Osteoblast (primary cell): ENCODE results near the gene ARFGEF2. TPM values are rescaled to one million over a fixed set of nuclear protein-coding genes. Genes with fewer than 3 reads are reported as not detected.

ENCODE experiments used
- DNase-seq: peaks from one replicate; pipeline ENCODE4 v3.0.0; 2011; ENCODE audit warnings: low spot score, mixed read lengths; ENCODE audit not compliant: insufficient read length; ENCODE audit errors: missing footprints
- H2AFZ ChIP-seq: 2 replicates; pipeline ENCODE4 v1.6.0; 2011; ENCODE audit warnings: mild to moderate bottlenecking, low read length
- H3K27ac ChIP-seq: 2 replicates; pipeline ENCODE4 v1.5.1; 2011; ENCODE audit warnings: mild to moderate bottlenecking, low read depth, low read length, moderate library complexity
- H3K27me3 ChIP-seq: 2 replicates; pipeline ENCODE4 v1.6.0; 2012; ENCODE audit warnings: mild to moderate bottlenecking, control low read depth, inconsistent platforms, low read length, moderate library complexity; ENCODE audit not compliant: insufficient read depth
- H3K36me3 ChIP-seq: 2 replicates; pipeline ENCODE4 v1.5.1; 2011; ENCODE audit warnings: mild to moderate bottlenecking, low read length, control low read depth, moderate library complexity; ENCODE audit not compliant: insufficient read depth
- H3K4me1 ChIP-seq: 2 replicates; pipeline ENCODE4 v1.5.1; 2011; ENCODE audit warnings: mild to moderate bottlenecking, low read length, control low read depth, moderate library complexity; ENCODE audit not compliant: insufficient read depth
- H3K4me2 ChIP-seq: 2 replicates; pipeline ENCODE4 v1.6.0; 2011; ENCODE audit warnings: mild to moderate bottlenecking, low read length; ENCODE audit not compliant: insufficient read depth
- H3K4me3 ChIP-seq: fragments of 200-600 bp; sonication (generic); 3 replicates; pipeline ENCODE4 v1.5.1; 2012; ENCODE audit warnings: mild to moderate bottlenecking, low read length, inconsistent platforms; ENCODE audit not compliant: insufficient read depth
- H3K79me2 ChIP-seq: 2 replicates; pipeline ENCODE4 v1.6.0; 2012; ENCODE audit warnings: mild to moderate bottlenecking, low read length, control low read depth, inconsistent platforms; ENCODE audit not compliant: insufficient read depth
- H3K9me3 ChIP-seq: 2 replicates; pipeline ENCODE4 v1.5.1; 2011; ENCODE audit warnings: low read depth, low read length, control low read depth
- H4K20me1 ChIP-seq: 2 replicates; pipeline ENCODE4 v1.6.0; 2012; ENCODE audit warnings: mild to moderate bottlenecking, low read length, control low read depth; ENCODE audit not compliant: insufficient read depth
- total RNA-seq: library from RNA; depleted of rRNA; stranded (reverse); fragments of >200 nt; gene quantifications from 2 replicates; pipeline ENCODE4 v1.2.3, GENCODE V29; 2012
- TF ChIP-seq, protein P1 (sequence below): IDR thresholded peaks from 2 replicates; pipeline ENCODE4 v1.5.1; 2011; ENCODE audit warnings: mild to moderate bottlenecking, low read depth, low read length, moderate library complexity; ENCODE audit errors: extremely low read depth

ARFGEF2 gene
- total RNA-seq, 1 donor = 42.0 TPM

DNA sequence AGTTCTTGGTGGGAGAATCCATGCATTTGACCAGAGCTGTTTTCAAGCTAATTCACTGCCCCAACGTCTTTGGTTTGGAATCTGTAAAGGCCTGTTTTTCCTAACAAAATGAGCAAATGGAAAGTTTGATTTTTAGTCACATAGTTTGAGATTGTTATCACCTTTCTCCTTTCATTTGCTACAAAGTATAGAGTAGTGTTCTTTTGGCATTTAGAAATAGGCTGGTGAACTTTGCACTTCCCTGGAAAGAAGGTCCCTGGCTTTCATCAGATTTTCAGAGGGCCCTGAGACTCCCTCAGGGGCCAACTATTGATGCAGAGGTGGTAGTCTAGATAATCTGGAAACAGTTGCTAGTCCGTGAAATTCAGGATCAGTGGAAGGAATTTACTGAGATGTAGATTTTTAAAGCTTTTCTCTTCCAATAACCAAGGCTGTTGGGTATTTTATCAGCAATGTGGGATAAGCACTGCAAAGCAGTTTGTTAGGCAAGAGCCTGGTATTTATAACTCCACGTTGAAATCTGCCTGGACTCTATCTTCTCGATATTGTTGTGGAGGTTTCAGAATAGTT is 1.7 kb downstream of the ARFGEF2 start:
- peak overlapping the region; percentile 95 for H3K27ac ChIP-seq
- peak overlapping the region; percentile 98 for H3K4me2 ChIP-seq
- peaks cover 4% of the 10 kb centered on the region for H3K27me3 ChIP-seq
- H3K4me3 ChIP-seq = peak overlapping the region; percentile 98
- no peak for DNase-seq
- no peak overlapping the region for H2AFZ ChIP-seq
- TF ChIP-seq, protein P1, sequence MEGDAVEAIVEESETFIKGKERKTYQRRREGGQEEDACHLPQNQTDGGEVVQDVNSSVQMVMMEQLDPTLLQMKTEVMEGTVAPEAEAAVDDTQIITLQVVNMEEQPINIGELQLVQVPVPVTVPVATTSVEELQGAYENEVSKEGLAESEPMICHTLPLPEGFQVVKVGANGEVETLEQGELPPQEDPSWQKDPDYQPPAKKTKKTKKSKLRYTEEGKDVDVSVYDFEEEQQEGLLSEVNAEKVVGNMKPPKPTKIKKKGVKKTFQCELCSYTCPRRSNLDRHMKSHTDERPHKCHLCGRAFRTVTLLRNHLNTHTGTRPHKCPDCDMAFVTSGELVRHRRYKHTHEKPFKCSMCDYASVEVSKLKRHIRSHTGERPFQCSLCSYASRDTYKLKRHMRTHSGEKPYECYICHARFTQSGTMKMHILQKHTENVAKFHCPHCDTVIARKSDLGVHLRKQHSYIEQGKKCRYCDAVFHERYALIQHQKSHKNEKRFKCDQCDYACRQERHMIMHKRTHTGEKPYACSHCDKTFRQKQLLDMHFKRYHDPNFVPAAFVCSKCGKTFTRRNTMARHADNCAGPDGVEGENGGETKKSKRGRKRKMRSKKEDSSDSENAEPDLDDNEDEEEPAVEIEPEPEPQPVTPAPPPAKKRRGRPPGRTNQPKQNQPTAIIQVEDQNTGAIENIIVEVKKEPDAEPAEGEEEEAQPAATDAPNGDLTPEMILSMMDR = no peak
- H3K36me3 ChIP-seq = no peaks in the 10 kb centered on the region
- peaks cover 74% of the 10 kb centered on the region for H3K79me2 ChIP-seq
- H4K20me1 ChIP-seq = peaks cover 24% of the 10 kb centered on the region
- peaks cover 27% of the 10 kb centered on the region for H3K4me1 ChIP-seq
- no peaks in the 10 kb centered on the region for H3K9me3 ChIP-seq

DNA sequence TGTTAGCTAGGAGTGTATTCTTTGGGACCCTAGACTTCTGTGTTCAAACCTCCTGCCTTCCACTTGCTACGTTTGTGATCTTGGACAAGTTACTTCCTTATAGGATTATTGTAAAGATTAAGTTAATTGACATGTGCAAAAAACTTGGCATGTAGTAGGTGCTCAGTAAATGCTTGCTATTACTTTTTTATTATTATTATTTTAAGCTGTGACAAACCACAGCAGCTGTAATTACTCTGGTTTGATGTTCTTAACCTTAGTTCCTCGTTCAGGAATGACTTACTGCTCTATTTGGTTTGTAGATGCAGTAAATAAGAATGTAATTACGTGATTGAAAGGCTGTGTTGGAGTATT is 3.2 kb downstream of the ARFGEF2 start:
- peaks cover 86% of the 10 kb centered on the region for H3K79me2 ChIP-seq
- no peak overlapping the region for H2AFZ ChIP-seq
- peaks cover 39% of the 10 kb centered on the region for H3K4me1 ChIP-seq
- H3K4me2 ChIP-seq = no peak overlapping the region
- TF ChIP-seq, protein P1 = no peak
- H3K27me3 ChIP-seq = peaks cover 4% of the 10 kb centered on the region
- H4K20me1 ChIP-seq = peaks cover 30% of the 10 kb centered on the region
- no peak overlapping the region for H3K4me3 ChIP-seq
- H3K27ac ChIP-seq = no peak overlapping the region
- no peaks in the 10 kb centered on the region for H3K36me3 ChIP-seq
- no peak for DNase-seq
- H3K9me3 ChIP-seq = no peaks in the 10 kb centered on the region

- peaks cover 94% of the 10 kb centered on the region for H3K79me2 ChIP-seq
- no peak overlapping the region for H3K4me3 ChIP-seq
- no peak overlapping the region for H3K27ac ChIP-seq
- TF ChIP-seq, protein P1 = no peak
- H3K9me3 ChIP-seq = no peaks in the 10 kb centered on the region
- no peak overlapping the region for H2AFZ ChIP-seq
- H3K27me3 ChIP-seq = no peaks in the 10 kb centered on the region
- H4K20me1 ChIP-seq = peaks cover 36% of the 10 kb centered on the region
- DNase-seq = no peak
- H3K36me3 ChIP-seq = no peaks in the 10 kb centered on the region
- no peak overlapping the region for H3K4me2 ChIP-seq
- H3K4me1 ChIP-seq = peaks cover 45% of the 10 kb centered on the region
Measured at GRCh38 chr20:48926267-48926666, 4.8 kb downstream of the ARFGEF2 start.

GRCh38 chr20:48926821-48927220 is 5.3 kb downstream of the ARFGEF2 start:
- Histone ChIP-seq H2AFZ (no peak overlapping the region), H3K79me2 (peaks cover 94% of the 10 kb centered on the region), H3K27ac (no peak overlapping the region), H3K4me1 (peaks cover 45% of the 10 kb centered on the region), H3K4me2 (no peak overlapping the region), H3K9me3 (no peaks in the 10 kb centered on the region), H3K36me3 (no peaks in the 10 kb centered on the region), H4K20me1 (peaks cover 38% of the 10 kb centered on the region), H3K27me3 (no peaks in the 10 kb centered on the region), H3K4me3 (no peak overlapping the region)
- DNase-seq = no peak
- TF ChIP-seq, protein P1 = no peak
